Osteoblast (primary cell): ENCODE data around the gene OXER1. TPM values are rescaled to one million over a fixed set of nuclear protein-coding genes. Genes with fewer than 3 reads are reported as not detected.

ENCODE experiments used
- DNase-seq: peaks from one replicate; pipeline ENCODE4 v3.0.0; 2011; ENCODE audit warnings: low spot score, mixed read lengths; ENCODE audit not compliant: insufficient read length; ENCODE audit errors: missing footprints
- H2AFZ ChIP-seq: 2 replicates; pipeline ENCODE4 v1.6.0; 2011; ENCODE audit warnings: mild to moderate bottlenecking, low read length
- H3K27ac ChIP-seq: 2 replicates; pipeline ENCODE4 v1.5.1; 2011; ENCODE audit warnings: mild to moderate bottlenecking, low read depth, low read length, moderate library complexity
- H3K27me3 ChIP-seq: 2 replicates; pipeline ENCODE4 v1.6.0; 2012; ENCODE audit warnings: mild to moderate bottlenecking, control low read depth, inconsistent platforms, low read length, moderate library complexity; ENCODE audit not compliant: insufficient read depth
- H3K36me3 ChIP-seq: 2 replicates; pipeline ENCODE4 v1.5.1; 2011; ENCODE audit warnings: mild to moderate bottlenecking, low read length, control low read depth, moderate library complexity; ENCODE audit not compliant: insufficient read depth
- H3K4me1 ChIP-seq: 2 replicates; pipeline ENCODE4 v1.5.1; 2011; ENCODE audit warnings: mild to moderate bottlenecking, low read length, control low read depth, moderate library complexity; ENCODE audit not compliant: insufficient read depth
- H3K4me2 ChIP-seq: 2 replicates; pipeline ENCODE4 v1.6.0; 2011; ENCODE audit warnings: mild to moderate bottlenecking, low read length; ENCODE audit not compliant: insufficient read depth
- H3K4me3 ChIP-seq: fragments of 200-600 bp; sonication (generic); 3 replicates; pipeline ENCODE4 v1.5.1; 2012; ENCODE audit warnings: mild to moderate bottlenecking, low read length, inconsistent platforms; ENCODE audit not compliant: insufficient read depth
- H3K79me2 ChIP-seq: 2 replicates; pipeline ENCODE4 v1.6.0; 2012; ENCODE audit warnings: mild to moderate bottlenecking, low read length, control low read depth, inconsistent platforms; ENCODE audit not compliant: insufficient read depth
- H3K9me3 ChIP-seq: 2 replicates; pipeline ENCODE4 v1.5.1; 2011; ENCODE audit warnings: low read depth, low read length, control low read depth
- H4K20me1 ChIP-seq: 2 replicates; pipeline ENCODE4 v1.6.0; 2012; ENCODE audit warnings: mild to moderate bottlenecking, low read length, control low read depth; ENCODE audit not compliant: insufficient read depth
- CTCF ChIP-seq: IDR thresholded peaks from 2 replicates; pipeline ENCODE4 v1.5.1; 2011; ENCODE audit warnings: mild to moderate bottlenecking, low read depth, low read length, moderate library complexity; ENCODE audit errors: extremely low read depth
- total RNA-seq: library from RNA; depleted of rRNA; stranded (reverse); fragments of >200 nt; gene quantifications from 2 replicates; pipeline ENCODE4 v1.2.3, GENCODE V29; 2012

OXER1 gene
- total RNA-seq, 1 donor = not detected

DNA sequence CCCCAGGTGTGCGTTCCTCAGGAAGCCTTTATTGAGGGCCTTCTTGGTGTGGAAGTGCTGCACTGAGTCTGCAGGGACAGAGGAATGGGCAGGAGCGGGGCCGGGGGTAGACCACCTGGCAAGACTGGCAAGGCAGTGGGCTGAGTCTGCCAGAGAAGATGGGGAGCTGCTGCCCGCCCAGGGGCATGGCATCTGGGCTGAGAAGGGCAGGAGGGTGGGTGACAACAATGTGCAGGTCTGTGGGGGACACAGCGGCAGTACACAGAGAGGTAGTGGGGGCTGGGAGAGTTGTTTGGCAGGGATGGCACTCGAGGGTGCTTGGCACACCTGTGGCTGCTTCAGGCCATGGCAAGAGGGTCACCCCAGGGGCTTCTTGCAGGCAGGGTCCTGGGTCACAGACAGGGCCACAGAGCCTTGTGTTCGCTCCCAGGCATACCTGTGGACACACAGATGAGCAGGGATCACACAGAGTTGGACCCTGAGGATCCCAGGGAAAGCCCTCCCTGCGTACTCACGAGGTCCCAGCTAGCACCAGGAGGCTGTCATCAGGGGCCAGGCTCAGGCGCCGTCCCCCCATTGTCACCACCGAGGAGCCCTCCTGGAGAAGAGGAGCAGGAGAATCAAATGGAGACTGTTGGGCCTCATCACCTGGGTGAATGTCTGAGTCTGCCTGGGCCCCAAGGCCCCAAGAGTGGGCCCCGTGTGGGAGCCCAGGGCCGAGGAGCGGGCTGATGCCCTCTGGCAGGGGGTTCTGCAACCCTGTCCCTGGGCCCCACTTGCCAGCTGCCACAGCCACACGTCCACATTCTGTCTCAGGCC, 3.4 kb upstream of the OXER1 start:
- H3K4me3 ChIP-seq = no peak overlapping the region
- TF ChIP-seq CTCF = no peak
- no peaks in the 10 kb centered on the region for H3K9me3 ChIP-seq
- no peak overlapping the region for H2AFZ ChIP-seq
- no peaks in the 10 kb centered on the region for H3K36me3 ChIP-seq
- H3K4me2 ChIP-seq = no peak overlapping the region
- peak; percentile 56 for DNase-seq
- no peaks in the 10 kb centered on the region for H3K27me3 ChIP-seq
- no peaks in the 10 kb centered on the region for H3K4me1 ChIP-seq
- H3K27ac ChIP-seq = no peak overlapping the region
- no peaks in the 10 kb centered on the region for H3K79me2 ChIP-seq
- no peaks in the 10 kb centered on the region for H4K20me1 ChIP-seq

GRCh38 chr2:42765686-42766085, 1.8 kb upstream of the OXER1 start:
- H4K20me1 ChIP-seq = no peaks in the 10 kb centered on the region
- no peaks in the 10 kb centered on the region for H3K79me2 ChIP-seq
- H3K27ac ChIP-seq = no peak overlapping the region
- H3K4me1 ChIP-seq = no peaks in the 10 kb centered on the region
- no peak overlapping the region for H3K4me3 ChIP-seq
- no peaks in the 10 kb centered on the region for H3K9me3 ChIP-seq
- H3K4me2 ChIP-seq = no peak overlapping the region
- peak; percentile 60 for DNase-seq
- H3K36me3 ChIP-seq = no peaks in the 10 kb centered on the region
- no peak for TF ChIP-seq CTCF
- no peak overlapping the region for H2AFZ ChIP-seq
- H3K27me3 ChIP-seq = no peaks in the 10 kb centered on the region

GRCh38 chr2:42764901-42765300, 966 bp upstream of the OXER1 start:
- H2AFZ ChIP-seq = no peak overlapping the region
- H3K27me3 ChIP-seq = no peaks in the 10 kb centered on the region
- no peaks in the 10 kb centered on the region for H3K4me1 ChIP-seq
- no peak overlapping the region for H3K4me2 ChIP-seq
- TF ChIP-seq CTCF = no peak
- no peak overlapping the region for H3K27ac ChIP-seq
- no peaks in the 10 kb centered on the region for H3K36me3 ChIP-seq
- no peaks in the 10 kb centered on the region for H4K20me1 ChIP-seq
- H3K79me2 ChIP-seq = no peaks in the 10 kb centered on the region
- peak; percentile 51 for DNase-seq
- no peak overlapping the region for H3K4me3 ChIP-seq
- no peaks in the 10 kb centered on the region for H3K9me3 ChIP-seq
